Measurements from ENCODE around the gene CD300LD.
"Not testable (repeated sequence)": the region's sequence is repeated elsewhere in the genome, so short reads cannot be mapped to it uniquely, and the experiment has no call there.

The CD300LD gene

GRCh38 chr17:74584292-74585060 is 7.6 kb downstream of the CD300LD start:
- H3K4me3 ChIP-seq (ENCODE audit: low read depth, low read length): no peak overlapping the region
- no peak for TF ChIP-seq CTCF (IDR thresholded peaks at IDR 0.05; ENCODE audit: low read depth, low read length)

- TF ChIP-seq CTCF (IDR thresholded peaks at IDR 0.05; ENCODE audit: low read depth, low read length): no peak
- H3K4me3 ChIP-seq (ENCODE audit: low read depth, low read length): no peak overlapping the region
Measured at GRCh38 chr17:74582633-74583032, 9.4 kb downstream of the CD300LD start.

GRCh38 chr17:74579900-74580299 is 12.2 kb downstream of the CD300LD start:
- TF ChIP-seq CTCF (IDR thresholded peaks at IDR 0.05; ENCODE audit: low read depth, low read length): no peak
- H3K4me3 ChIP-seq (ENCODE audit: low read depth, low read length): no peak overlapping the region

GRCh38 chr17:74578979-74579378 is 13.1 kb downstream of the CD300LD start:
- TF ChIP-seq CTCF (IDR thresholded peaks at IDR 0.05; ENCODE audit: low read depth, low read length): no peak
- H3K4me3 ChIP-seq (ENCODE audit: low read depth, low read length): no peak overlapping the region

- no peak overlapping the region for H3K4me3 ChIP-seq (ENCODE audit: low read depth, low read length)
Measured at GRCh38 chr17:74574489-74575142, 17.5 kb downstream of the CD300LD start.

GRCh38 chr17:74573635-74574034 is 18.4 kb downstream of the CD300LD start:
- H3K4me3 ChIP-seq (ENCODE audit: low read depth, low read length): not testable (repeated sequence)

More at GRCh38 chr17:74574489-74575142, 17.5 kb downstream of the CD300LD start:
- no peak for TF ChIP-seq CTCF (IDR thresholded peaks at IDR 0.05; ENCODE audit: low read depth, low read length)

- H3K4me3 ChIP-seq (ENCODE audit: low read depth, low read length): no peak overlapping the region
- no peak for TF ChIP-seq CTCF (IDR thresholded peaks at IDR 0.05; ENCODE audit: low read depth, low read length)
Measured at GRCh38 chr17:74573169-74573568, 18.9 kb downstream of the CD300LD start.

Data from WI38 (cell line).